ENCODE results near the gene ZNF331.

The ZNF331 gene

GRCh38 chr19:53521373-53522202, 16.4 kb upstream of the ZNF331 start:
- no peak for TF ChIP-seq CTCF (IDR thresholded peaks at IDR 0.05; ENCODE audit: low read depth, low read length)
- H3K4me3 ChIP-seq (ENCODE audit: low read depth, low read length) = peak overlapping the region; percentile 87

- no peak for TF ChIP-seq CTCF (IDR thresholded peaks at IDR 0.05; ENCODE audit: low read depth, low read length)
- no peak overlapping the region for H3K4me3 ChIP-seq (ENCODE audit: low read depth, low read length)
Observed at GRCh38 chr19:53525922-53526321, 12.0 kb upstream of the ZNF331 start.

- TF ChIP-seq CTCF (IDR thresholded peaks at IDR 0.05; ENCODE audit: low read depth, low read length) = no peak
- no peak overlapping the region for H3K4me3 ChIP-seq (ENCODE audit: low read depth, low read length)
Observed at GRCh38 chr19:53530622-53531021, 7.3 kb upstream of the ZNF331 start.

GRCh38 chr19:53531457-53531856, 6.5 kb upstream of the ZNF331 start:
- no peak overlapping the region for H3K4me3 ChIP-seq (ENCODE audit: low read depth, low read length)
- TF ChIP-seq CTCF (IDR thresholded peaks at IDR 0.05; ENCODE audit: low read depth, low read length) = no peak

GRCh38 chr19:53532362-53532761, 5.6 kb upstream of the ZNF331 start:
- no peak for TF ChIP-seq CTCF (IDR thresholded peaks at IDR 0.05; ENCODE audit: low read depth, low read length)
- no peak overlapping the region for H3K4me3 ChIP-seq (ENCODE audit: low read depth, low read length)

GRCh38 chr19:53536225-53536548, 1.8 kb upstream of the ZNF331 start:
- TF ChIP-seq CTCF (IDR thresholded peaks at IDR 0.05; ENCODE audit: low read depth, low read length) = no peak
- no peak overlapping the region for H3K4me3 ChIP-seq (ENCODE audit: low read depth, low read length)

- TF ChIP-seq CTCF (IDR thresholded peaks at IDR 0.05; ENCODE audit: low read depth, low read length) = no peak
- peak overlapping the region; percentile 74 for H3K4me3 ChIP-seq (ENCODE audit: low read depth, low read length)
Observed at GRCh38 chr19:53537121-53537520, 824 bp upstream of the ZNF331 start.

Measured in WI38 (cell line).